ENCODE measurements around the gene NIPA2.
A peak's percentile ranks its signal among the peaks of the same experiment; 100 is the strongest.
"Not testable (repeated sequence)": the region's sequence is repeated elsewhere in the genome, so short reads cannot be mapped to it uniquely, and the experiment has no call there.

Gene NIPA2

GRCh38 chr15:22838292-22839042, at the start of gene NIPA2:
Gene NIPA2 (plus strand): TSS chr15:22838666. CDS start chr15:22851732, 13,066 bp downstream.
- DNase-seq: peak; percentile 100

- no peak for DNase-seq
Measured at GRCh38 chr15:22794063-22794462, 44.4 kb upstream of the NIPA2 start.

- no peak for DNase-seq
Measured at GRCh38 chr15:22794621-22795167, 43.8 kb upstream of the NIPA2 start.

GRCh38 chr15:22795206-22796063, 43.0 kb upstream of the NIPA2 start:
- no peak for DNase-seq

- DNase-seq: no peak
Measured at GRCh38 chr15:22796079-22796478, 42.4 kb upstream of the NIPA2 start.

- DNase-seq: no peak
Measured at GRCh38 chr15:22799902-22800301, 38.6 kb upstream of the NIPA2 start.

GRCh38 chr15:22803006-22803405, 35.5 kb upstream of the NIPA2 start:
- not testable (repeated sequence) for DNase-seq

GRCh38 chr15:22806156-22806555, 32.3 kb upstream of the NIPA2 start:
- no peak for DNase-seq

- DNase-seq: no peak
Measured at GRCh38 chr15:22806664-22807063, 31.8 kb upstream of the NIPA2 start.

GRCh38 chr15:22807831-22808230, 30.6 kb upstream of the NIPA2 start:
- DNase-seq: not testable (repeated sequence)

- DNase-seq: no peak
Measured at GRCh38 chr15:22808240-22808639, 30.2 kb upstream of the NIPA2 start.

GRCh38 chr15:22808761-22809280, 29.6 kb upstream of the NIPA2 start:
- DNase-seq: no peak

GRCh38 chr15:22810033-22810852, 28.2 kb upstream of the NIPA2 start:
- DNase-seq: no peak

GRCh38 chr15:22810853-22811338, 27.6 kb upstream of the NIPA2 start:
- DNase-seq: no peak

GRCh38 chr15:22811640-22812039, 26.8 kb upstream of the NIPA2 start:
- DNase-seq: no peak

GRCh38 chr15:22813844-22814243, 24.6 kb upstream of the NIPA2 start:
- no peak for DNase-seq

GRCh38 chr15:22815766-22816165, 22.7 kb upstream of the NIPA2 start:
- no peak for DNase-seq

GRCh38 chr15:22819651-22820050, 18.8 kb upstream of the NIPA2 start:
- no peak for DNase-seq

GRCh38 chr15:22823495-22824128, 14.9 kb upstream of the NIPA2 start:
- no peak for DNase-seq

GRCh38 chr15:22827125-22827524, 11.3 kb upstream of the NIPA2 start:
- no peak for DNase-seq

GRCh38 chr15:22831473-22831872, 7.0 kb upstream of the NIPA2 start:
- DNase-seq: no peak

Measured in activated CD8-positive, alpha-beta memory T cell treated with anti-CD3 and anti-CD28 coated beads, Interleukin-2, amount 50 U/mL, for 48 hours (primary cell).